BJ (cell line): Measurements from ENCODE around the gene KCNA2. TPM values are rescaled to one million over a fixed set of nuclear protein-coding genes. Genes with fewer than 3 reads are reported as not detected.

Experiments
- CTCF ChIA-PET: fragments of 350-600 bp; formaldehyde crosslinking; extraction: SDS; loops from one replicate; lab custom pipeline; 2021; ENCODE audit warnings: antibody characterized with exemption, inconsistent platforms; lab: Yijun Ruan, JAX
- POLR2A ChIA-PET: fragments of 300-600 bp; sonication (Branson Sonifier 250); formaldehyde crosslinking; extraction: SDS; loops from one replicate; lab custom pipeline; 2021; ENCODE audit warnings: antibody characterized with exemption; lab: Charles Lee
- DNase-seq: peaks from one replicate; pipeline ENCODE4 v3.0.0-alpha.2; 2011; ENCODE audit warnings: low read depth
- H3K27me3 ChIP-seq: 2 replicates; pipeline ENCODE4 v1.6.0; 2011; ENCODE audit warnings: low read length; ENCODE audit not compliant: control insufficient read depth, insufficient read depth
- H3K36me3 ChIP-seq: 2 replicates; pipeline ENCODE4 v1.5.1; 2011; ENCODE audit warnings: low read length; ENCODE audit not compliant: control insufficient read depth, insufficient read depth
- H3K4me3 ChIP-seq: 2 replicates; pipeline ENCODE4 v1.5.1; 2011; ENCODE audit warnings: low read depth, mild to moderate bottlenecking, control low read depth, low read length
- polyA plus RNA-seq: library from polyadenylated mRNA; depleted of rRNA; stranded (reverse); fragments of >200 nt; gene quantifications from 2 replicates; pipeline ENCODE4 v1.2.3, GENCODE V29; 2011; rRNA removed
- TF ChIP-seq, protein P1 (sequence below): IDR thresholded peaks from 2 replicates; pipeline ENCODE4 v1.5.1; 2011; ENCODE audit warnings: low read depth, mild to moderate bottlenecking, control low read depth, inconsistent platforms, low read length, moderate library complexity; ENCODE audit not compliant: insufficient read depth

The KCNA2 gene
- polyA plus RNA-seq, 1 experiment = not detected

DNA sequence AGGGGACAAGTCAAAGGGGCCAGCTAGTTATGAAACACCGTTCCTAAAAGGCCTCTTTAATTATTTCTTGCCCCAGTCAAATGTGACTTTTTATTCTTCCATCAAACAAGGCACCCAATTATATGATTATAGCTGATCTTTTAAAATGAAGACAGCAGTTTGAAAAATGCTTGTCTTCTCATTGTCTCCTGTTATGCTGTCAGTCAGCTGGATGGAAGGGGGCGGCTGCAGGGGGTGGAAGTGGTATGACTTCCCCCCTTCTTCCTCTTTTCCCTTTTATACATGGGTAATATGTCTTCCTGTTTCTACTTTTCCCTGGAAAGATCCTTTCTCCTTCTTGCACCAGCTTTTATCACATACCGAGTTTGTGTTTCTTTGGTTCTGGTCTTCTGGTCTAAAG, 61.4 kb downstream of the KCNA2 start:
- ChIA-PET POLR2A (no interaction called here), CTCF (no interaction called here)
- TF ChIP-seq, protein P1, sequence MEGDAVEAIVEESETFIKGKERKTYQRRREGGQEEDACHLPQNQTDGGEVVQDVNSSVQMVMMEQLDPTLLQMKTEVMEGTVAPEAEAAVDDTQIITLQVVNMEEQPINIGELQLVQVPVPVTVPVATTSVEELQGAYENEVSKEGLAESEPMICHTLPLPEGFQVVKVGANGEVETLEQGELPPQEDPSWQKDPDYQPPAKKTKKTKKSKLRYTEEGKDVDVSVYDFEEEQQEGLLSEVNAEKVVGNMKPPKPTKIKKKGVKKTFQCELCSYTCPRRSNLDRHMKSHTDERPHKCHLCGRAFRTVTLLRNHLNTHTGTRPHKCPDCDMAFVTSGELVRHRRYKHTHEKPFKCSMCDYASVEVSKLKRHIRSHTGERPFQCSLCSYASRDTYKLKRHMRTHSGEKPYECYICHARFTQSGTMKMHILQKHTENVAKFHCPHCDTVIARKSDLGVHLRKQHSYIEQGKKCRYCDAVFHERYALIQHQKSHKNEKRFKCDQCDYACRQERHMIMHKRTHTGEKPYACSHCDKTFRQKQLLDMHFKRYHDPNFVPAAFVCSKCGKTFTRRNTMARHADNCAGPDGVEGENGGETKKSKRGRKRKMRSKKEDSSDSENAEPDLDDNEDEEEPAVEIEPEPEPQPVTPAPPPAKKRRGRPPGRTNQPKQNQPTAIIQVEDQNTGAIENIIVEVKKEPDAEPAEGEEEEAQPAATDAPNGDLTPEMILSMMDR = no peak
- no peak overlapping the region for H3K4me3 ChIP-seq
- H3K27me3 ChIP-seq = 0 out of 2 replicates have a peak, but pooled peaks cover 2% of the 10 kb centered on the region
- no peaks in the 10 kb centered on the region for H3K36me3 ChIP-seq
- no peak for DNase-seq

Other genes starting within 250 kb of the KCNA2 start
- gene SLC16A4, start 215.3 kb downstream of the KCNA2 start, polyA plus RNA-seq = 20.8 and 49.4 TPM in 2 replicates
- 236 and 261 TPM in 2 replicates for gene LAMTOR5, start 198.7 kb downstream of the KCNA2 start, polyA plus RNA-seq
- not detected in 2 replicates for gene PROK1, start 155.2 kb downstream of the KCNA2 start, polyA plus RNA-seq
- gene KCNA10, start 87.2 kb downstream of the KCNA2 start, polyA plus RNA-seq = not detected in 2 replicates
- 0.38 and 0.39 TPM in 2 replicates for gene KCNA3, start 68.6 kb upstream of the KCNA2 start, polyA plus RNA-seq